ENCODE measurements around the gene NEK11. TPM values are rescaled to one million over a fixed set of nuclear protein-coding genes. Genes with fewer than 3 reads are reported as not detected.
A peak's percentile ranks its signal among the peaks of the same experiment; 100 is the strongest.
"Not testable (repeated sequence)": the region's sequence is repeated elsewhere in the genome, so short reads cannot be mapped to it uniquely, and the experiment has no call there.

Gene NEK11
- total RNA-seq, 1 donor from 2014 or later = 13.8 TPM

GRCh38 chr3:131031660-131032059 is 5.0 kb downstream of the NEK11 start:
- no peak overlapping the region for H3K27ac Mint-ChIP-seq
- H3K36me3 Mint-ChIP-seq = peaks cover 12% of the 10 kb centered on the region
- no peak for TF ChIP-seq CTCF (conservative IDR thresholded peaks at IDR 0.05)
- no peak for DNase-seq (ENCODE audit: extremely low spot score, unreplicated experiment)
- H3K4me1 Mint-ChIP-seq (ENCODE audit: unreplicated experiment) = peaks cover 16% of the 10 kb centered on the region
- no peaks in the 10 kb centered on the region for H3K9me3 Mint-ChIP-seq
- no peak overlapping the region for H3K4me3 Mint-ChIP-seq
- H3K27me3 Mint-ChIP-seq = no peaks in the 10 kb centered on the region

- H3K36me3 Mint-ChIP-seq = peaks cover 12% of the 10 kb centered on the region
- peak; percentile 86 for TF ChIP-seq CTCF (conservative IDR thresholded peaks at IDR 0.05)
- no peak overlapping the region for H3K4me3 Mint-ChIP-seq
- peaks cover 9% of the 10 kb centered on the region for H3K4me1 Mint-ChIP-seq (ENCODE audit: unreplicated experiment)
- H3K9me3 Mint-ChIP-seq = no peaks in the 10 kb centered on the region
- no peak for DNase-seq (ENCODE audit: extremely low spot score, unreplicated experiment)
- H3K27me3 Mint-ChIP-seq = no peaks in the 10 kb centered on the region
- no peak overlapping the region for H3K27ac Mint-ChIP-seq
Measured at GRCh38 chr3:131033480-131034080, 6.9 kb downstream of the NEK11 start.

- Mint-ChIP-seq H3K27ac (no peak overlapping the region), H3K4me3 (no peak overlapping the region), H3K36me3 (peaks cover 8% of the 10 kb centered on the region), H3K9me3 (no peaks in the 10 kb centered on the region), H3K27me3 (no peaks in the 10 kb centered on the region), H3K4me1 (ENCODE audit: unreplicated experiment) (peaks cover 8% of the 10 kb centered on the region)
- DNase-seq (ENCODE audit: extremely low spot score, unreplicated experiment) = no peak
- TF ChIP-seq CTCF (conservative IDR thresholded peaks at IDR 0.05) = no peak
Measured at GRCh38 chr3:131036200-131036816, 9.6 kb downstream of the NEK11 start.

- Mint-ChIP-seq H3K27me3 (no peaks in the 10 kb centered on the region), H3K36me3 (peaks cover 8% of the 10 kb centered on the region), H3K4me1 (ENCODE audit: unreplicated experiment) (peaks cover 3% of the 10 kb centered on the region), H3K4me3 (no peak overlapping the region), H3K9me3 (no peaks in the 10 kb centered on the region), H3K27ac (no peak overlapping the region)
- no peak for TF ChIP-seq CTCF (conservative IDR thresholded peaks at IDR 0.05)
- DNase-seq (ENCODE audit: extremely low spot score, unreplicated experiment) = no peak
Measured at GRCh38 chr3:131036986-131037385, 10.3 kb downstream of the NEK11 start.

- Mint-ChIP-seq H3K27me3 (no peaks in the 10 kb centered on the region), H3K4me3 (no peak overlapping the region), H3K9me3 (peaks cover 3% of the 10 kb centered on the region), H3K27ac (no peak overlapping the region), H3K36me3 (peaks cover 10% of the 10 kb centered on the region), H3K4me1 (ENCODE audit: unreplicated experiment) (peaks cover 3% of the 10 kb centered on the region)
- TF ChIP-seq CTCF (conservative IDR thresholded peaks at IDR 0.05) = no peak
- no peak for DNase-seq (ENCODE audit: extremely low spot score, unreplicated experiment)
Measured at GRCh38 chr3:131038326-131038725, 11.6 kb downstream of the NEK11 start.

GRCh38 chr3:131042271-131042985 is 15.8 kb downstream of the NEK11 start:
- not testable (repeated sequence) for H3K4me3 Mint-ChIP-seq; H3K27me3 Mint-ChIP-seq; H3K4me1 Mint-ChIP-seq (ENCODE audit: unreplicated experiment); H3K27ac Mint-ChIP-seq; DNase-seq (ENCODE audit: extremely low spot score, unreplicated experiment)
- Mint-ChIP-seq H3K9me3 (peaks cover 16% of the 10 kb centered on the region), H3K36me3 (peaks cover 12% of the 10 kb centered on the region)
